ENCODE measurements around the gene ADK. TPM values are rescaled to one million over a fixed set of nuclear protein-coding genes. Genes with fewer than 3 reads are reported as not detected.
"Not testable (repeated sequence)": the region's sequence is repeated elsewhere in the genome, so short reads cannot be mapped to it uniquely, and the experiment has no call there.

The ADK gene
- total RNA-seq, 4 donors from 2014 or later, result 62.1 to 84.7 (median 74.4) TPM

DNA sequence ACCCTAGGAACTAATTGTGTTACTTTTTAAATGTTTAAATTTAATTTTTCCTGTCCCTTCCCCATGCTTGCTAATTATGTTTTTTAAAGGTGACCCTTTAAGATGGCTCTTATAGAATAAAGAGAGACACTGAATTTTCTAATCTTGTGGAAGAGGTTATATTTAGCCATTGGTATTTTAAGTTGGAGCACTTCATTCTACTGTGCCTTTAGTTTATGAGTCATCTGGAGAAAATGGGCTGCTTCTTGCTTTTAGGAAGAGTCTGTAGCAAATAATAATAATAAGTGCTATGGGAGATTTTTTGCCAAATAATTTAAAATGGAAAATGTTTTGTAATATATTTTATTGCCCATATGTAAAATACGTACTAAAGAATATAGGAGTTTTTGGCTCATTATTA is 139.7 kb downstream of the ADK start:
- 88 to 89% methylated on average over 1 of the region's 1 CpG for WGBS, 2 donors
- H3K36me3 ChIP-seq, result no peaks in the 10 kb centered on the region
- H3K27ac ChIP-seq, result peak overlapping the region; percentile 16 to 83 (median 63)
- intact Hi-C loops (cut with DNase I), result no loop called here
- peaks cover 28 to 37% of the 10 kb centered on the region in 2 donors for H3K4me1 ChIP-seq
- DNase-seq, result no peak
- TF ChIP-seq CTCF (IDR thresholded peaks at IDR 0.05) (no peak), POLR2A (IDR thresholded peaks at IDR 0.05) (no peak)
- no peak overlapping the region for H3K4me3 ChIP-seq (replicated peaks in 1 of 3)
- no peaks in the 10 kb centered on the region for H3K9me3 ChIP-seq
- H3K27me3 ChIP-seq, result no peaks in the 10 kb centered on the region

DNA sequence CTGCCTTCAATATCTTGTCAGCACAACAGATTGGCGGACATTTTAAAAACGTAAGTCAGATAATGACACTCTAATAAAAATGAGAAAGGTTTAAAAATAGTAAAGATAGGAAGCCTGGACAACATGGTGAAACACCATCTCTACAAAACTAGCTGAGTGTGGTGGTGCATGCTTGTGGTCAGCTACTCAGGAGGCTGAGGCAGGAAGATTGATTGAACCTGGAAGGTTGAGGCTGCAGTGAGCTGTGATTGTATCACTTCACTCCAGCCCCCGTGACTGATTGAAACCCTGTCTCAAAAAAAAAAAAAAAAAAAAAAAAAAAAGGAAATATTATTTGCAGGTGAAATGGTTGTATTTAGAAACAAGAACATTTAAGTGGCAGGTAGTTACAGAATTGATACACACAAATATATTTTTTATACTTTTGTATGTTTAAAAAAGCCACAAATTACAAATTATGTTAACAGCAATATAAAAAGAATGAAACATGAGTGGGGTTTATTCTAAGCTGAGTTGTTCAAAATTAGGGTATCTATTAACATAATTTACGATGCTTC is 141.9 kb downstream of the ADK start:
- no peak overlapping the region for H3K4me3 ChIP-seq (replicated peaks in 1 of 3)
- WGBS, 2 donors, result 90% methylated on average over 4 of the region's 4 CpGs
- no peaks in the 10 kb centered on the region for H3K36me3 ChIP-seq
- H3K9me3 ChIP-seq, result no peaks in the 10 kb centered on the region
- no peak for DNase-seq
- intact Hi-C loops (cut with DNase I), result no loop called here
- peak overlapping the region; percentile 9 to 59 (median 56) for H3K27ac ChIP-seq
- H3K4me1 ChIP-seq, result peaks cover 28 to 37% of the 10 kb centered on the region in 2 donors
- no peaks in the 10 kb centered on the region for H3K27me3 ChIP-seq
- TF ChIP-seq POLR2A (IDR thresholded peaks at IDR 0.05), result no peak
- TF ChIP-seq CTCF (IDR thresholded peaks at IDR 0.05), result no peak

DNA sequence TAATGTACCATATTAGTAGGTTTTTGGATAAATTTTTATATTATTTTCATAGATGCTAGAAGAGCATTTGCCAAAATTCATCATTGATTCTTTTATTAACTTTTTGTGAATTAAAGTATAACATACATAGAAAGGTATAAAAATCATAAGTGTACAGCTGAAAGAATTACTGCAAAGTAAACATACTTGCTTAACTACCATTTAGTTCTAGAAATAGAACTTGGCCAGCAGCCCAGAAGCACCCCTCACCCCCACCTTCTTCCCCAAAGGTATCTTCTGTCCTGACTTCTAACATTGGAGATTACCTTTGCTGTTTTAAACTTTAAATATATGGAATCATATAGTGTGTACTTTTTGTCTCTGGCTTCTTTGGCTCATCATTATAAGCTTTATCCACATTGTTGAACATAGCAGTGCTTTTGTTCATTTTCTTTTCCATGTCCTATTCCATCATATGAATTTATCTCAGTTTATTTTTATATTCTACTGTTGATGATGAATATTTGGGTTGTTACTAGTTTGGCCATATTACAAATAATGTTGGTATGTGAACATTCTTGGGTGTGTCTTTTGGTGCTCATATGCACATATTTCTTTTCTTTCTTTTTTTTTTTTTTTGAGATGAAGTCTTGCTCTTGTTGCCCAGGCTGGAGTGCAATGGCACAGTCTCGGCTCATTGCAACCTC is 142.8 kb downstream of the ADK start:
- WGBS, 2 donors, result 72 to 81% methylated on average over 1 of the region's 1 CpG
- intact Hi-C loops (cut with DNase I), result no loop called here
- peak overlapping the region in 2 of 3 donors; percentile 56 to 59 for H3K27ac ChIP-seq

DNA sequence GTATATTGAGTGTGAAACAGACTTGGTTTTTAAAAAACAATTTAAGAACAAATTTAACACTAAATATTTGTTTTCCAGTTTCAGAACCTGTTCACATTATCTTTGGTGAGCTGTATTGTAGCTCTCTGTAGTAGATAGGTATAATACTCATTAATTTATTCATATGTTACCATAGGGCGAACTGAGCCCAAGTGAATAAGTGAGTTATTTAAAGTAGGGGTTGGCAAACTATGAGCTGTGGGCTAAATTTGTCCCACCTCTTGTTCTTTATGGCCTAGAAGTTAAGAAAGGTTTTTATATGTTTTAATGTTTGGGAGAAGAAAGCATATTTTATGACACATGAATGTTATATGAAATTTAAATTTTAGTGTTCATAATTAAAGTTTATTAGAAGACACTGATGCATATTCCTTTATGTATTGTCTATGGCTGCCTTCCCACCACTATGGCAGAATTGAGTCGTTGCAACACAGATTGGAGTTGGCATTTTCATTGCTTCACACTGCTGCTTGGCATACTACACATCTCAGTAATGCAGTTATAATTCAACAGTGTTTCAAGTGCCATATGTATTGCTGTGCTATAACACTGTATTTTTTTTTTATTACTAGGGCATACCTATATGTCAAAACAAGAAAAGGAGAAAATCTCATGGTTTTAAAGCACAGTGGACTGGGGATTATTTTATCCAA is 146.5 kb downstream of the ADK start:
- H3K4me1 ChIP-seq, result peaks cover 15 to 19% of the 10 kb centered on the region in 2 donors
- no peak overlapping the region for H3K4me3 ChIP-seq (replicated peaks in 1 of 3)
- no peaks in the 10 kb centered on the region for H3K27me3 ChIP-seq
- no peak for TF ChIP-seq CTCF (IDR thresholded peaks at IDR 0.05)
- TF ChIP-seq POLR2A (IDR thresholded peaks at IDR 0.05), result no peak
- H3K36me3 ChIP-seq, result no peaks in the 10 kb centered on the region
- H3K9me3 ChIP-seq, result no peaks in the 10 kb centered on the region
- DNase-seq, result no peak
- WGBS, 2 donors, result 86 to 94% methylated on average over 2 of the region's 2 CpGs
- no peak overlapping the region for H3K27ac ChIP-seq
- intact Hi-C loops (cut with DNase I), result no loop called here

More for the DNA sequence above, 142.8 kb downstream of the ADK start:
- no peaks in the 10 kb centered on the region for H3K27me3 ChIP-seq
- H3K36me3 ChIP-seq, result no peaks in the 10 kb centered on the region
- H3K4me1 ChIP-seq, result peaks cover 25 to 33% of the 10 kb centered on the region in 2 donors
- H3K4me3 ChIP-seq (replicated peaks in 1 of 3), result no peak overlapping the region
- TF ChIP-seq POLR2A (IDR thresholded peaks at IDR 0.05) (no peak), CTCF (IDR thresholded peaks at IDR 0.05) (no peak)
- DNase-seq, result peak; percentile 66 to 71
- H3K9me3 ChIP-seq, result no peaks in the 10 kb centered on the region

DNA sequence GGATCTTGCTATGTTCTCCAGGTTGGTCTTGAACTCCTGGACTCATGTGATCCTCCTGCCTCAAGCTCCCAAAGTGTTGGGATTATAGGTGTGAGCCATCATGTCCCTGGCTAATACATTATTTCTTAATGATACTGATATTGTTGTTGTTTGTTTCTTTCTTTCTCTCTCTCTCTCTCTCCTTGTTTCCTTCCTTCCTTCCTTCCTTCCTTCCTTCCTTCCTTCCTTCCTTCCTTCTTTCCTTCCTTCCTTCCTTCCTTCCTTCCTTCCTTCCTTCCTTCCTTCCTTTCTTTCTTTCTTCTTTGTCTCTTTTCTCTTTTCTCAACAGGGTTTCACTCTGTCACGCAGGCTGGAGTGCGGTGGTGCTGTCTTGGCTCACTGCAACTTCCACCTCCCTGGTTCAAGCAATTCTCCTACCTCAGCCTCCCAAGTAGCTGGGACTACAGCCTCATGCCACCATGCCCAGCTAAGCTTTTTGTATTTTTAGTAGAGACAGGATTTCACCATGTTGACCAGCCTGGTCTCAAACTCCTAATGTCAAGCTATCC is 149.1 kb downstream of the ADK start:
- 94 to 98% methylated on average over 2 of the region's 2 CpGs for WGBS, 2 donors
- H3K4me1 ChIP-seq; H3K4me3 ChIP-seq (replicated peaks in 1 of 3); H3K27me3 ChIP-seq; H3K9me3 ChIP-seq; H3K36me3 ChIP-seq; intact Hi-C loops (cut with DNase I); DNase-seq; H3K27ac ChIP-seq: not testable (repeated sequence)

Data from thyroid gland (tissue), 4 donors.